ENCODE results near the gene NDUFB11. TPM values are rescaled to one million over a fixed set of nuclear protein-coding genes. Genes with fewer than 3 reads are reported as not detected.
A peak's percentile ranks its signal among the peaks of the same experiment; 100 is the strongest.

Gene NDUFB11
- total and polyA plus RNA-seq, 8 donors, result 45.3 to 408 (median 94.3) TPM

DNA sequence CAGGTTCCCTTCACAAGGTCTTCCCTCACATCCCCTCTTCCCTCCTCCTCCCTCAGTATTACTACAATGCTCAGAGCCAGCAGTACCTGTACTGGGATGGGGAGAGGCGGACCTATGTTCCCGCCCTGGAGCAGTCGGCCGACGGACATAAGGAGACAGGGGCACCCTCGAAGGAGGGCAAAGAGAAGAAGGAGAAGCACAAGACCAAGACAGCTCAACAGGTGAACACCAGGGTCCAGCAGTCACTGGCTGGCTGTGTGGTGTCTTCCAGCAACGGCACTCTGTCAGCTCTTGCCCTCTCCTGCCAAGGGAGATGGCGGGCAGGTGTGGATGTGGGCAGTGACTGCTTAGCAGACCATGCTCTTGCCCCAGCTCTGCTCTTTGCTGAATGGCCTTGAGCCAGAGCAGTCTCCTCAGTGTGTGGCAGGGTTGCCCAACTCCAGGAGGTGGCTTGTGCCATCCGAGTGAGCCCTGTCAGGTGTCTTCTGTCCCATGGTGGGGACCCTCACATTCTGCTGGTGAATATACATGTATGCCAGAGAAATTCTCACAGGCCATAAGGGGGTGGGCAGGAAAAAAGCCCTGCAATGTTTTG is 37.7 kb upstream of the NDUFB11 start:
- DNase-seq, result no peak
- intact Hi-C loops (cut with DNase I; ENCODE audit: low total_unique reads), result no loop called here
- peaks cover 0 to 29% (median 0%) of the 10 kb centered on the region in 3 donors for H3K27me3 ChIP-seq
- H3K4me3 ChIP-seq, result no peak overlapping the region
- 79 to 93% (median 88%) methylated on average over 8 to 9 of the region's 9 CpGs for WGBS, 5 donors
- H3K4me1 ChIP-seq, result no peaks in the 10 kb centered on the region
- TF ChIP-seq POLR2AphosphoS5 (IDR thresholded peaks at IDR 0.05), result no peak
- no peak overlapping the region for H3K27ac ChIP-seq
- peaks cover 54 to 100% (median 99%) of the 10 kb centered on the region in 4 donors for H3K36me3 ChIP-seq
- no peaks in the 10 kb centered on the region for H3K9me3 ChIP-seq

DNA sequence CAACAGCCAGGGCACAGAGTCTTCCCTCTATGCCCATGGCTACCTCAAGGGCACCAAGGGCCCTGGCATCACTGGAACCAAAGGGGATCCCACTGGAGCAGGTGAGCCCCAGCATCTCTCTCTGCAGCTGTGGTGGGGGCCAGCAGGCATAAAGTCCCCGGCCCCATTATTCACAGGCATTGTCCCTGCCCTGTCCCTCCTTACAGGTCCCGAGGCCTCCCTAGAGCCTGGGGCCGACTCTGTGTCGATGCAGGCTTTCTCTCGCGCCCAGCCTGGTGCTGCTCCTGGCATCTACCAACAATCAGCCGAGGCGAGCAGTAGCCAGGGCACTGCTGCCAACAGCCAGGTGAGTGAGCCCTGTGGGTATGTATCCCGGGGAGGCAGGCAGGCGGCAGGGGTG is 36.8 kb upstream of the NDUFB11 start:
- intact Hi-C loops (cut with DNase I; ENCODE audit: low total_unique reads), result no loop called here
- no peak overlapping the region for H3K27ac ChIP-seq
- H3K4me3 ChIP-seq, result no peak overlapping the region
- TF ChIP-seq POLR2A (IDR thresholded peaks at IDR 0.05) (no peak), POLR2AphosphoS5 (IDR thresholded peaks at IDR 0.05) (no peak), EP300 (IDR thresholded peaks at IDR 0.05) (no peak)
- TF ChIP-seq, protein P1, sequence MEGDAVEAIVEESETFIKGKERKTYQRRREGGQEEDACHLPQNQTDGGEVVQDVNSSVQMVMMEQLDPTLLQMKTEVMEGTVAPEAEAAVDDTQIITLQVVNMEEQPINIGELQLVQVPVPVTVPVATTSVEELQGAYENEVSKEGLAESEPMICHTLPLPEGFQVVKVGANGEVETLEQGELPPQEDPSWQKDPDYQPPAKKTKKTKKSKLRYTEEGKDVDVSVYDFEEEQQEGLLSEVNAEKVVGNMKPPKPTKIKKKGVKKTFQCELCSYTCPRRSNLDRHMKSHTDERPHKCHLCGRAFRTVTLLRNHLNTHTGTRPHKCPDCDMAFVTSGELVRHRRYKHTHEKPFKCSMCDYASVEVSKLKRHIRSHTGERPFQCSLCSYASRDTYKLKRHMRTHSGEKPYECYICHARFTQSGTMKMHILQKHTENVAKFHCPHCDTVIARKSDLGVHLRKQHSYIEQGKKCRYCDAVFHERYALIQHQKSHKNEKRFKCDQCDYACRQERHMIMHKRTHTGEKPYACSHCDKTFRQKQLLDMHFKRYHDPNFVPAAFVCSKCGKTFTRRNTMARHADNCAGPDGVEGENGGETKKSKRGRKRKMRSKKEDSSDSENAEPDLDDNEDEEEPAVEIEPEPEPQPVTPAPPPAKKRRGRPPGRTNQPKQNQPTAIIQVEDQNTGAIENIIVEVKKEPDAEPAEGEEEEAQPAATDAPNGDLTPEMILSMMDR (IDR thresholded peaks at IDR 0.05), result no peak
- no peaks in the 10 kb centered on the region for H3K9me3 ChIP-seq
- WGBS, 5 donors, result 93 to 100% (median 94%) methylated on average over 3 to 10 of the region's 10 CpGs
- no peaks in the 10 kb centered on the region for H3K4me1 ChIP-seq
- H3K36me3 ChIP-seq, result peaks cover 54 to 100% (median 99%) of the 10 kb centered on the region in 4 donors
- no peak for DNase-seq
- H3K27me3 ChIP-seq, result peaks cover 0 to 20% (median 0%) of the 10 kb centered on the region in 3 donors

DNA sequence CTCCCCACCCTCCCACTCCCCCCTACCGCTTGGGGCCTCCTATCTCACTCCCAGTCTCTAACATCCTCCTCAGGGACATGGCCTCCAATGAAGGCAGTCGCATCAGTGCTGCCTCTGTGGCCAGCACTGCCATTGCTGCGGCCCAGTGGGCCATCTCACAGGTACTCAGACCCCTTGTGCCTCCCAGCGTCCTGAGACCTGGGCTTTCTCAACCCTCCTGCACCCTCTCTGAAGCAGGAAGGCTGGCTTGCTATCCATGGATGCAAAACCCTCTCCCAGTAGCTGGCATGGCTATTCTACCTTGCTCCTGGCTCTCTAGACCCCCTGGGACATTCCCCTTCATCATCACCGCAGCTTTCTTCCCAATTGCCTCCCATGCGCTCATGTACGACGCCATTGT is 35.8 kb upstream of the NDUFB11 start:
- Histone ChIP-seq H3K9me3 (no peaks in the 10 kb centered on the region), H3K36me3 (peaks cover 47 to 100% (median 99%) of the 10 kb centered on the region in 4 donors), H3K4me3 (no peak overlapping the region), H3K27me3 (peaks cover 0 to 25% (median 0%) of the 10 kb centered on the region in 3 donors), H3K4me1 (no peaks in the 10 kb centered on the region), H3K27ac (no peak overlapping the region)
- WGBS, 5 donors, result 85 to 100% (median 91%) methylated on average over 5 to 8 of the region's 8 CpGs
- intact Hi-C loops (cut with DNase I; ENCODE audit: low total_unique reads), result no loop called here
- no peak for DNase-seq
- no peak for TF ChIP-seq POLR2AphosphoS5 (IDR thresholded peaks at IDR 0.05)

DNA sequence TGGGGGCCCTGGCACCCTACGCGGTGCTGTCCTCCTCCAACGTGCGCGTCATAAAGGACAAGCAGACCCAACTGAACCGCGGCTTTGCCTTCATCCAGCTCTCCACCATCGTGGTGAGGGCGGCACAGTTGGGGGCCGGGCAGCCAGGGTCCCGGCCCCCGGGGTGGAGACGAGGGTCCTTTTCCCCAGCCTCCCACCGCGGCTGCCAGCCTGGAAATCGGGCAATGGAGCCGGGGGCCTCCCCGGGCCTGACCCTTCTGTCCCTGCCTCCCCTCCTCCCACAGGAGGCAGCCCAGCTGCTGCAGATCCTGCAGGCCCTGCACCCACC is 35.4 kb upstream of the NDUFB11 start:
- no peak for DNase-seq
- Histone ChIP-seq H3K27ac (no peak overlapping the region), H3K9me3 (no peaks in the 10 kb centered on the region), H3K4me3 (no peak overlapping the region), H3K27me3 (peaks cover 0 to 21% (median 0%) of the 10 kb centered on the region in 3 donors), H3K36me3 (peaks cover 47 to 100% (median 99%) of the 10 kb centered on the region in 4 donors), H3K4me1 (no peaks in the 10 kb centered on the region)
- intact Hi-C loops (cut with DNase I; ENCODE audit: low total_unique reads), result no loop called here
- TF ChIP-seq POLR2A (IDR thresholded peaks at IDR 0.05) (no peak), EP300 (IDR thresholded peaks at IDR 0.05) (no peak), POLR2AphosphoS5 (IDR thresholded peaks at IDR 0.05) (no peak)
- TF ChIP-seq, protein P1 (IDR thresholded peaks at IDR 0.05), result no peak
- WGBS, 5 donors, result 90 to 96% (median 92%) methylated on average over 11 to 18 of the region's 18 CpGs

DNA sequence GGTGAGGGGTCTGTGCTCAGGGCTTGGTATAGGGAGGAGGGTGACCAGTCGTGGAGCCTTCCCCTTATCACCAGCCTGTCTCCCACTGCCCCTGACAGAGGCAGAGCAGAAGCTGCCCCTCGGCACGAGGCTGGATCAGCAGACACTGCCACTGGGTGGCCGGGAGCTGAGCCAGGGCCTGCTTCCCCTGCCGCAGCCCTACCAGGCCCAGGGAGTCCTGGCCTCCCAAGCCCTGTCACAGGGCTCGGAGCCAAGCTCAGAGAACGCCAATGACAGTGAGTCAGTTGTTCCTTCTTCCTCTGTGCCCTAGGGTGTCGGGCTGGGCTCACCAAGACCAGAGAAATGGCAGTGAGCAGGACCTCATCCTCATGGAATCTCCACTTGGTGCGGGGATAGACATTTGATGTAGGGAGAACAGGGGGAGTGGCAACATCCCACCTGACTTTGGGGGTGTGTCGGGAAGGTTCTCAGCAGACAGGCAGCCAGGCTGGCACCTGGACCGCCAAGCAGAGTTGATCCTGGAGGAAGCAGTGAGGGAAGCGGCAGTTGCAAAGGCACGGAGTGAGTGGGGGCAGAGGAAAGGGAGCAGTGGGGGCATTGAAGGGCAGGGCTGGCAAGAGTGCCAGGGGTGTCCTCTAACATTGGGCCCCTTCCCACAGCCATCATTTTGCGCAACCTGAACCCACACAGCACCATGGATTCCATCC is 34.9 kb upstream of the NDUFB11 start:
- peaks cover 49 to 100% (median 99%) of the 10 kb centered on the region in 4 donors for H3K36me3 ChIP-seq
- WGBS, 5 donors, result 73 to 95% (median 79%) methylated on average over 5 to 14 of the region's 14 CpGs
- no peak for TF ChIP-seq POLR2AphosphoS5 (IDR thresholded peaks at IDR 0.05)
- no peak for TF ChIP-seq POLR2A (IDR thresholded peaks at IDR 0.05)
- TF ChIP-seq, protein P1 (IDR thresholded peaks at IDR 0.05), result no peak
- no peak for TF ChIP-seq EP300 (IDR thresholded peaks at IDR 0.05)
- H3K27me3 ChIP-seq, result peaks cover 0 to 21% (median 0%) of the 10 kb centered on the region in 3 donors
- no peak overlapping the region for H3K4me3 ChIP-seq
- peak overlapping the region in 1 of 5 donors; percentile 17 for H3K27ac ChIP-seq
- no peaks in the 10 kb centered on the region for H3K9me3 ChIP-seq
- DNase-seq, result no peak
- H3K4me1 ChIP-seq, result no peaks in the 10 kb centered on the region
- intact Hi-C loops (cut with DNase I; ENCODE audit: low total_unique reads), result no loop called here
